K562 (cell line): Measurements from ENCODE around the gene ALDH16A1. TPM values are rescaled to one million over a fixed set of nuclear protein-coding genes. Genes with fewer than 3 reads are reported as not detected.

ENCODE experiments used
- ATAC-seq: fragments of 200-7000 bp; cut with Tn5 transposase; 3 replicates; pipeline ENCODE4 v1.9.1; 2020; ENCODE audit warnings: moderate library complexity
- BruUV-seq: library from RNA; stranded (reverse); fragments of 400-500 nt; replicated peaks from 2 replicates; lab custom pipeline; 2021; lab: Mats Ljungman, UMichigan
- CTCF ChIA-PET: fragments of 300-600 bp; formaldehyde crosslinking; extraction: SDS; loops from one replicate; lab custom pipeline; 2021; ENCODE audit warnings: low intra/inter-chr PET ratio; lab: Yijun Ruan, JAX
- POLR2A ChIA-PET: fragments of 300-600, 350-650 bp; sonication (Branson Sonifier 250); formaldehyde crosslinking; extraction: SDS; loops from one replicate; lab custom pipeline; 2021; ENCODE audit warnings: antibody characterized with exemption, inconsistent platforms; lab: Yijun Ruan, JAX
- DNase-seq, 4 experiments: peaks; one replicate each; pipeline versions ENCODE4 v3.0.0 to v3.0.0-alpha.2; 2011 to 2018; ENCODE audit warnings: low spot score in 3 of 4, mixed read lengths in 3 of 4; ENCODE audit errors: extremely low read depth in 1 of 4
- FAIRE-seq: peaks from 2 replicates; lab custom pipeline; 2011; peaks lifted over from hg19 to GRCh38; lab: Jason Lieb, UNC
- H2AFZ ChIP-seq: 2 replicates; pipeline ENCODE4 v1.6.0; 2011; ENCODE audit warnings: low read depth, low read length, control low read depth, inconsistent platforms
- H3K27ac ChIP-seq: fragments of 200-600 bp; 3 replicates; pipeline ENCODE4 v1.8.0; 2011; ENCODE audit warnings: low read depth, mild to moderate bottlenecking, control low read depth, inconsistent platforms, low read length, moderate library complexity, mixed read lengths; ENCODE audit errors: extremely low read depth
- H3K27me3 ChIP-seq, 2 experiments: fragments of 300-600 bp in 1 of 2; 2 replicates in 1 of 2; 3 replicates in 1 of 2; pipeline versions ENCODE4 v1.6.0 to v1.8.0; 2011; ENCODE audit warnings: inconsistent platforms in 2 of 2, low read length in 2 of 2, mild to moderate bottlenecking in 1 of 2, mixed read lengths in 1 of 2, moderate library complexity in 1 of 2; ENCODE audit not compliant: control insufficient read depth in 2 of 2, insufficient read depth in 2 of 2
- H3K36me3 ChIP-seq: fragments of 300-600 bp; 3 replicates; pipeline ENCODE4 v1.8.0; 2011; ENCODE audit warnings: mild to moderate bottlenecking, low read length, inconsistent platforms; ENCODE audit not compliant: control insufficient read depth, insufficient read depth
- H3K4me1 ChIP-seq, 2 experiments: fragments of 200-600 bp in 1 of 2; replicated peaks in 1 of 2; 2 replicates in 1 of 2; 3 replicates in 1 of 2; pipeline versions ENCODE4 v1.5.1 to v1.8.0; 2011; ENCODE audit warnings: inconsistent platforms in 2 of 2, low read length in 2 of 2, mild to moderate bottlenecking in 1 of 2, mixed read lengths in 1 of 2, moderate library complexity in 1 of 2; ENCODE audit not compliant: control insufficient read depth in 2 of 2, insufficient read depth in 2 of 2
- H3K4me2 ChIP-seq: 2 replicates; pipeline ENCODE4 v1.6.1; 2011; ENCODE audit warnings: low read length, control low read depth, inconsistent platforms, mixed read lengths; ENCODE audit not compliant: insufficient read depth
- H3K4me3 ChIP-seq: fragments of 200-600 bp; sonication (generic), shearing (Covaris generic); 2 replicates; pipeline ENCODE4 v1.5.1; 2016; ENCODE audit warnings: control low read depth, inconsistent platforms
- H3K79me2 ChIP-seq: fragments of 200-600 bp; 3 replicates; pipeline ENCODE4 v1.8.0; 2011; ENCODE audit warnings: low read length, inconsistent platforms; ENCODE audit not compliant: control insufficient read depth, insufficient read depth
- H3K9ac ChIP-seq, 2 experiments: 2 replicates each; pipeline versions ENCODE4 v1.6.0 to v1.6.1; 2011; ENCODE audit warnings: low read depth in 2 of 2, low read length in 2 of 2, control low read depth in 1 of 2, inconsistent platforms in 1 of 2, mild to moderate bottlenecking in 1 of 2, mixed read lengths in 1 of 2; ENCODE audit not compliant: insufficient read depth in 1 of 2
- H3K9me1 ChIP-seq: one replicate; pipeline ENCODE4 v1.6.0; 2011; ENCODE audit warnings: inconsistent platforms, mild to moderate bottlenecking, low read length, moderate library complexity; ENCODE audit not compliant: control insufficient read depth, insufficient read depth
- H3K9me3 ChIP-seq: replicated peaks from 2 replicates; pipeline ENCODE4 v1.5.1; 2011; ENCODE audit warnings: low read depth, low read length, inconsistent platforms; ENCODE audit not compliant: control insufficient read depth, insufficient read depth
- H4K20me1 ChIP-seq: replicated peaks from 2 replicates; pipeline ENCODE4 v1.6.1; 2011; ENCODE audit warnings: low read length, inconsistent platforms, mixed read lengths; ENCODE audit not compliant: control insufficient read depth, insufficient read depth
- CBX1 ChIP-seq: sonication (generic); IDR thresholded peaks from 2 replicates; pipeline ENCODE4 v1.6.1; 2016; ENCODE audit warnings: antibody characterized with exemption, low read depth, mild to moderate bottlenecking
- CHCHD3 ChIP-seq: fragments of 250-450 bp; sonication (Bioruptor Pico); IDR thresholded peaks from 2 replicates; pipeline ENCODE4 v2.1.2; 2022; ENCODE audit warnings: mild to moderate bottlenecking
- CTBP1 ChIP-seq: fragments of 450-650 bp; IDR thresholded peaks from 2 replicates; pipeline ENCODE4 v1.6.1; 2016; ENCODE audit warnings: borderline replicate concordance
- HNRNPH1 ChIP-seq: fragments of 200-400 bp; formaldehyde crosslinking; optimal IDR thresholded peaks from 2 replicates; pipeline ENCODE3; 2017; ENCODE audit warnings: low read depth, mild to moderate bottlenecking, low read length, moderate library complexity
- MTA1 ChIP-seq: fragments of 450-650 bp; IDR thresholded peaks from 2 replicates; pipeline ENCODE4 v1.6.1; 2017; ENCODE audit warnings: borderline replicate concordance
- PHB ChIP-seq: fragments of 250-450 bp; sonication (Bioruptor Pico); IDR thresholded peaks from 2 replicates; pipeline ENCODE4 v1.5.0; 2021
- PTBP1 ChIP-seq: fragments of 200-400 bp; formaldehyde crosslinking; IDR thresholded peaks from 2 replicates; pipeline ENCODE4 v1.6.1; 2017; ENCODE audit warnings: low read depth, low read length
- SAP30 ChIP-seq: fragments of 200-600 bp; sonication (generic); IDR thresholded peaks from 2 replicates; pipeline ENCODE4 v1.6.1; 2012; ENCODE audit warnings: borderline replicate concordance, low read depth, mild to moderate bottlenecking, moderate library complexity, low read length, control low read depth, inconsistent platforms; ENCODE audit not compliant: insufficient read depth, poor library complexity, severe bottlenecking
- SETDB1 ChIP-seq: IDR thresholded peaks from one replicate; pipeline ENCODE4 v1.6.1; 2012; ENCODE audit warnings: low read length, control low read depth, inconsistent platforms
- YBX1 ChIP-seq: fragments of 450-650 bp; IDR thresholded peaks from 2 replicates; pipeline ENCODE4 v1.7.1; 2016; ENCODE audit warnings: mild to moderate bottlenecking
- ZNF134 ChIP-seq: fragments of 250-450 bp; sonication (Bioruptor Pico); conservative IDR thresholded peaks from 2 replicates; pipeline ENCODE4 v1.4.0; 2020
- ZNF347 ChIP-seq: fragments of 450-650 bp; formaldehyde crosslinking; IDR thresholded peaks from 2 replicates; pipeline ENCODE4 v1.4.0; 2020; ENCODE audit warnings: low read depth, mild to moderate bottlenecking, moderate library complexity
- ZNF384 ChIP-seq: IDR thresholded peaks from 2 replicates; pipeline ENCODE4 v1.6.1; 2012; ENCODE audit warnings: low read depth, low read length, improper control_type of control experiment
- ZNF41 ChIP-seq: fragments of 250-450 bp; sonication (Bioruptor Pico); conservative IDR thresholded peaks from 2 replicates; pipeline ENCODE4 v1.4.0; 2020; ENCODE audit warnings: mild to moderate bottlenecking
- ZNF75A ChIP-seq: fragments of 450-650 bp; formaldehyde crosslinking; IDR thresholded peaks from 2 replicates; pipeline ENCODE4 v1.4.0; 2020; ENCODE audit warnings: mild to moderate bottlenecking
- WGBS: fragments of 100-300 bp; shearing (Covaris generic); methylation state at CpG from one replicate; pipeline ENCODE4 v1.1.6; 2016; ENCODE audit warnings: low coverage, mixed read lengths; ENCODE audit not compliant: insufficient coverage; ENCODE audit errors: missing lambda C conversion rate; 5-methylcytosine and 5-hydroxymethylcytosine counted together
- in situ Hi-C: fragments of 300-500 bp; cut with MboI; formaldehyde crosslinking; loops from 4 replicates; pipeline ENCODE4 v1.15.0; 2018; ENCODE audit warnings: inconsistent platforms, mixed read lengths
- intact Hi-C: fragments of 100-400 bp; cut with micrococcal nuclease; formaldehyde crosslinking; loops from 2 replicates; pipeline ENCODE4 v1.14.2; 2022
- polyA plus RNA-seq, 8 experiments: library from polyadenylated mRNA; depleted of rRNA in 4 of 8; stranded (reverse) in 5 of 8; unstranded in 3 of 8; fragments of >200 nt; fragmentation: Nextera tagmentation in 2 of 8; fragmentation: Illumina TruSeq in 1 of 8; extraction: Ambion mirVana in 2 of 8; extraction: Trizol in 1 of 8; gene quantifications; 2 replicates each; pipeline versions ENCODE4 v1.2.1 to v1.2.3, GENCODE V29; 2011 to 2014; ENCODE audit warnings: inconsistent platforms in 1 of 8, missing spikeins in 1 of 8
- total RNA-seq, 7 experiments: library from RNA; depleted of rRNA in 6 of 7; stranded (reverse); fragments of >200 nt in 6 of 7; fragmentation: Illumina TruSeq in 2 of 7; extraction: Trizol in 2 of 7; gene quantifications; 2 replicates each; pipeline versions ENCODE4 v1.2.1 to v1.2.3, GENCODE V29; 2011 to 2021; ENCODE audit warnings: low replicate concordance in 1 of 7
- TF ChIP-seq, protein P1 (sequence below): fragments of 450-650 bp; IDR thresholded peaks from 2 replicates; pipeline ENCODE4 v1.6.1; 2016; ENCODE audit warnings: borderline replicate concordance
- TF ChIP-seq, protein P2 (sequence below), 2 experiments: fragments of 450-650 bp in 1 of 2; sonication (generic) in 1 of 2; formaldehyde crosslinking in 1 of 2; IDR thresholded peaks in 1 of 2; conservative IDR thresholded peaks in 1 of 2; 2 replicates each; pipeline versions ENCODE4 v1.6.1 to v1.8.1; 2016 to 2023; ENCODE audit warnings: mild to moderate bottlenecking in 2 of 2, moderate library complexity in 2 of 2, inconsistent platforms in 1 of 2, missing genetic modification reagents in 1 of 2
- TF ChIP-seq, protein P3 (sequence below): conservative IDR thresholded peaks from 2 replicates; pipeline ENCODE4 v1.6.1; 2011; ENCODE audit warnings: low read depth, mild to moderate bottlenecking, low read length; ENCODE audit not compliant: control insufficient read depth

Gene ALDH16A1
- total and polyA plus RNA-seq, 9 of the 15 experiments (the other 6 are each of a cell fraction or from before 2014, with no cell fraction given) = 2.2 to 52.2 (median 7.6) TPM

DNA sequence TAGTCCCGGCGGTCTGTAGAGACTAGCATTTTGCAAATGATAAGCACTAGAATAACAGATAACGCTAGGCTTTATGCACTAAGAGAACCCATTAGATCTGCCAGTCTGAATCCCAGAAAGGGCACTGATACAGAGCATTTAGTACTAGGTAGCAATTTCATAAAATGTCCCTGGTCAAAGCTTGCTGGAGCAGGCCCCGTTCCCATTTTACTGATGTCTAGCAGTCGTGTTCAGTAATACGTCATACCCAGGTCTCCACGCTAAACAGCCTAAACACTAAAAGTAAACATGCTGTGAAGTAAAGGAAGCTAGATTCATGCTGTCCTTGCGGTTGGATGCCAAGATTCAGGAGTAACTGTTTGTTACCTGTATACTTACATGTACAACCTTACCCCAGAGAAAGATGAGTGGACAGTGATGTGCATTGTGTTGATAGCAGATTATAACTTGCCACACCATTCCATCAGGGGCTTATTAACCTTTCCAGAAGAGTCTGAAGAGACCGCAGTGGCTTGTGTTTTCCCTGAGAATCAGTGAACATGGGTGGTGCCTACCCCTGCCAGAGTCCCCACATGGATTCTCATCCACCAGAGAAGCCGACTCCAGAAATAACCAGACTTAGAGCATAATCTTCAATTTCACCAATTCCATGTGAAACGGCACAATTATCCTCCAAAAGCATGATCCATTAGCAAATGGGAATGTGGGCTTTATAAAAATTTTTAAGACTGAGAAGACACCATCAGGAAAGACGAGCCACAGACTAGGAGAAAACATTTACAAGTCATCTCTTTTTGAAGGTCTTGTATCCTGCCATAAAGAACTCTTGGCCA is 39.8 kb downstream of the ALDH16A1 start:
- in situ Hi-C loops (loop anchor here (10.0 kb wide), 1 partner anchor 382 kb away; the partner anchor contains the start of genes AKT1S1 and TBC1D17), intact Hi-C loops (no loop called here)
- Histone ChIP-seq H3K36me3 (peaks cover 63% of the 10 kb centered on the region), H3K9me1 (no peaks in the 10 kb centered on the region), H4K20me1 (peaks cover 36% of the 10 kb centered on the region), H3K4me1 (peaks cover 19 to 26% of the 10 kb centered on the region in 2 experiments; a peak in 4 of 5 replicates), H3K79me2 (peaks cover 54% of the 10 kb centered on the region), H3K9ac (no peak overlapping the region), H3K9me3 (no peaks in the 10 kb centered on the region), H3K27me3 (no peaks in the 10 kb centered on the region), H3K4me2 (no peak overlapping the region), H2AFZ (no peak overlapping the region), H3K27ac (peak overlapping the region; percentile 42), H3K4me3 (no peak overlapping the region)
- DNase-seq (peak in 3 of 4 experiments; percentile 4 to 73 (median 26)), FAIRE-seq (peak; percentile 66), ATAC-seq (peak; percentile 21)
- ChIA-PET POLR2A (interaction anchor here (0.6 to 1.4 kb wide), 6 partner anchors 9 to 192 kb away, joined by 3 to 5 read pairs (median 4); no protein-coding TSS in a partner anchor), CTCF (no interaction called here)
- WGBS = 21% methylated on average over 12 of the region's 12 CpGs
- no TSS peak for BruUV-seq
- TF ChIP-seq ZNF134 (CRISPR knock-in tag) (no peak), PTBP1 (0 out of 2 replicates have a peak, but pooled peaks have one; percentile 41), MTA1 (no peak), SETDB1 (no peak), PHB (no peak), ZNF384 (no peak), ZNF75A (CRISPR knock-in tag) (peak; percentile 10; the same call in 1 of the 2 replicates), CTBP1 (no peak), CHCHD3 (CRISPR knock-in tag) (0 out of 2 replicates have a peak, but pooled peaks have one; percentile 70), SAP30 (no peak), ZNF347 (CRISPR knock-in tag) (0 out of 2 replicates have a peak, but pooled peaks have one; percentile 46), ZNF41 (CRISPR knock-in tag) (no peak), CBX1 (peak; percentile 23; the same call in 1 of the 2 replicates), YBX1 (no peak), HNRNPH1 (no peak)
- TF ChIP-seq, protein P1, sequence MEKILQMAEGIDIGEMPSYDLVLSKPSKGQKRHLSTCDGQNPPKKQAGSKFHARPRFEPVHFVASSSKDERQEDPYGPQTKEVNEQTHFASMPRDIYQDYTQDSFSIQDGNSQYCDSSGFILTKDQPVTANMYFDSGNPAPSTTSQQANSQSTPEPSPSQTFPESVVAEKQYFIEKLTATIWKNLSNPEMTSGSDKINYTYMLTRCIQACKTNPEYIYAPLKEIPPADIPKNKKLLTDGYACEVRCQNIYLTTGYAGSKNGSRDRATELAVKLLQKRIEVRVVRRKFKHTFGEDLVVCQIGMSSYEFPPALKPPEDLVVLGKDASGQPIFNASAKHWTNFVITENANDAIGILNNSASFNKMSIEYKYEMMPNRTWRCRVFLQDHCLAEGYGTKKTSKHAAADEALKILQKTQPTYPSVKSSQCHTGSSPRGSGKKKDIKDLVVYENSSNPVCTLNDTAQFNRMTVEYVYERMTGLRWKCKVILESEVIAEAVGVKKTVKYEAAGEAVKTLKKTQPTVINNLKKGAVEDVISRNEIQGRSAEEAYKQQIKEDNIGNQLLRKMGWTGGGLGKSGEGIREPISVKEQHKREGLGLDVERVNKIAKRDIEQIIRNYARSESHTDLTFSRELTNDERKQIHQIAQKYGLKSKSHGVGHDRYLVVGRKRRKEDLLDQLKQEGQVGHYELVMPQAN = no peak
- TF ChIP-seq, protein P2, sequence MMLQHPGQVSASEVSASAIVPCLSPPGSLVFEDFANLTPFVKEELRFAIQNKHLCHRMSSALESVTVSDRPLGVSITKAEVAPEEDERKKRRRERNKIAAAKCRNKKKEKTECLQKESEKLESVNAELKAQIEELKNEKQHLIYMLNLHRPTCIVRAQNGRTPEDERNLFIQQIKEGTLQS (IDR thresholded peaks at IDR 0.05) = no peak
- TF ChIP-seq, protein P2 (CRISPR knock-in tag; conservative IDR thresholded peaks at IDR 0.05) = no peak
- TF ChIP-seq, protein P3, sequence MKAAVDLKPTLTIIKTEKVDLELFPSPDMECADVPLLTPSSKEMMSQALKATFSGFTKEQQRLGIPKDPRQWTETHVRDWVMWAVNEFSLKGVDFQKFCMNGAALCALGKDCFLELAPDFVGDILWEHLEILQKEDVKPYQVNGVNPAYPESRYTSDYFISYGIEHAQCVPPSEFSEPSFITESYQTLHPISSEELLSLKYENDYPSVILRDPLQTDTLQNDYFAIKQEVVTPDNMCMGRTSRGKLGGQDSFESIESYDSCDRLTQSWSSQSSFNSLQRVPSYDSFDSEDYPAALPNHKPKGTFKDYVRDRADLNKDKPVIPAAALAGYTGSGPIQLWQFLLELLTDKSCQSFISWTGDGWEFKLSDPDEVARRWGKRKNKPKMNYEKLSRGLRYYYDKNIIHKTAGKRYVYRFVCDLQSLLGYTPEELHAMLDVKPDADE = no peak
